Measurements from ENCODE around the gene LIME1.

GRCh38 chr20:63741354-63741675, 4.9 kb downstream of the LIME1 start:
- TF ChIP-seq CTCF (conservative IDR thresholded peaks at IDR 0.05; ENCODE audit: low read depth, low read length): no peak
- TF ChIP-seq POLR2A (IDR thresholded peaks at IDR 0.05; ENCODE audit: low read depth, low read length): no peak
- no peak for TF ChIP-seq USF2 (IDR thresholded peaks at IDR 0.05; ENCODE audit: low read depth, low read length)
- no peak for TF ChIP-seq RFX5 (IDR thresholded peaks at IDR 0.05; ENCODE audit: low read depth, low read length)
- no peak for TF ChIP-seq CHD1 (IDR thresholded peaks at IDR 0.05; ENCODE audit: low read depth, low read length)
- no peak for TF ChIP-seq RAD21 (IDR thresholded peaks at IDR 0.05; ENCODE audit: low read length)
- no peak for TF ChIP-seq RCOR1 (IDR thresholded peaks at IDR 0.05; ENCODE audit: insufficient replicate concordance, low read length)
- TF ChIP-seq MAZ (IDR thresholded peaks at IDR 0.05; ENCODE audit: borderline replicate concordance, low read depth, low read length): no peak
- TF ChIP-seq NFE2L2 (IDR thresholded peaks at IDR 0.05; ENCODE audit: low read depth, low read length): no peak

Measured in IMR-90 (cell line).